AML-193 (cell line): Measurements from ENCODE around the gene SELENON.

ENCODE experiments used
- DNase-seq, 2 experiments: peaks; one replicate each; lab custom pipeline; 2025; lab: John Stamatoyannopoulos, UW

The SELENON gene

DNA sequence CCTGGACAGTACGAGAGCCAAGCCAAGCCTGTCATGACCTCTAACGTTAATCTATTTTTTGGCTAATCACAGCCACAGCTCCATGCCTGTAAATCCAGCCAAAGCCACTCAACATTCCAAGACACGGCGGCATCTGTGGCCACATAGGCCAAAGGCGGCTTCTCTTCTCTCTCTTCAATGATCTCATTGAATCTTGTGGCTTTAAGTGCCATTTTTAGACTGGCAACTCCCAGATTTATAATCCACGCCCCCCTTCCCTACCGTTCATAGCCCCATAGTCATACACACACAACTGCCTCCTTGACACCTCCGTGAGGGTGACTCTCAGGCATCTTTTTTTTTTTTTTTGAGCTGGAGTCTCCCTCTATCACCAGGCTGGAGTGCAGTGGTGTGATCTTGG, 5.7 kb upstream of the SELENON start:
- no peak for DNase-seq

DNA sequence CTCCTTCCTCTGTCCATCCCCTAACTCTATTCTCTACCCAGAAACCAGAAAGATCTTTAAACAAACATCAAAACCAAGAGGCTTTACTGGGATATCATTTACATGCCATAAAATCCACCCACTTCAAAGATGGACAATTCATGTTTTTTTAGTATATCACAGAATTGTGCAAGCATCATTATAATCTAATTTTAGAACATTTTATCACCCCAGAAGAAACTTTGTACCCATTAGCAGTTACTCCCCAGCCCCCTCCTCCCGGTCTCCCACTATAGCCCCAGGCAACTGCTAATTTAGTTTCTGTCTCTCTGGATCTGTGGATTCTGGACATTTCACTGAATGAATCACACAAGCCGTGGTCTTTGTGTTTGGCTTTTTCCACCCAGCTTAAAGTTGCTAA, 4.8 kb upstream of the SELENON start:
- DNase-seq, result no peak

- DNase-seq, result no peak
Measured at GRCh38 chr1:25795946-25796810, 3.8 kb upstream of the SELENON start.

DNA sequence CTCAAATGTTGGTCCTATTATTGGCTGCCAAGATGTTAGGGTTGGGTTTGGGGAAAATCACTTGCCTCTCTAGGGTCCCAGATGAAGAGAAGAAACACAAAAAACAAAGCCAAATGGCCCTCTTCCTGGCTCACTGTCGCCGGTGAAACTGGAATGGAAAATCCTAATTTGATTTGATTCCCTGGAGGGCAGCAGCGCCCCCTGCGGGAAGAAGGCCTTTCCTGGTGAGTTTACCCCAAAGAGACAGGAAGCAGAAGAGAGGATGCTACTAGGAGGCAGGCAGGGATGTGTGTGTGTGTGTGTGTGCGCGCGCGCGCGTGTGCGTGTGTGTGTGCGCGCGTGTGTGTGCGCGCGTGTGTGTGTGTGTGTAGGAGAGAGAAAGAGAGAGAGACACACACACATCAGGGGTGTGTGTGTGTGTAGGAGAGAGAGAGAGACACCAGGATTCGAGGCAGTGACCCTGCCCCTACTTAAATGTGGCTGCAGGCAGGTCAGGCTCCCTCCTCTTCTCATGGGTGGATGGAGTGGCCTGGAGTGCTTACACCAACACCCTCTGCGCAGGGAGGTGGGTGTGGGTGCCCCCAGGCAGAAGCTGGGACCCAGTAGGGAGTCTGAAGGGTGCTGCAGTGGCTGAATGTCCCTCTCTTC, 3.1 kb upstream of the SELENON start:
- DNase-seq, result peak; percentile 69 to 76

DNA sequence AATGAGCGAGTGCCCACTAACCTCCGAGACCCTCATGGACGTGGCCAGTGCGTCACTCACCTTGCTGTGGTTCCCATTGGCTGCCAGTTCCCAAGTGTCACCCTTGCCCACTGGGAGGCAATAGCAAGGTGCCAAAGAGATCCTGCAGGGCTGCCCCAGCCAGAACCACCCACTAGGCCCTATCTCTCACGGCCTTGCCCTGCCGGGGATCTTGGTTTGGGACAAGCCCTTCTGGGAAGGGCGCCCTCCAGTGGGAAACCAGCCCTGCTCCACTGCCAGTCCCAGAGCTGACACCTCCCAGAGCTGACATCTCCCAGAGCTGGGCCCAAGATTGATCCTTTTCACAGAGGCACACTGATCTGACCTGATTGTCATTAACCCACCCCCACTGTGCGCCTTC, 2.1 kb upstream of the SELENON start:
- peak; percentile 20 to 31 for DNase-seq

GRCh38 chr1:25798666-25799351, 1.2 kb upstream of the SELENON start:
- DNase-seq, result no peak

DNA sequence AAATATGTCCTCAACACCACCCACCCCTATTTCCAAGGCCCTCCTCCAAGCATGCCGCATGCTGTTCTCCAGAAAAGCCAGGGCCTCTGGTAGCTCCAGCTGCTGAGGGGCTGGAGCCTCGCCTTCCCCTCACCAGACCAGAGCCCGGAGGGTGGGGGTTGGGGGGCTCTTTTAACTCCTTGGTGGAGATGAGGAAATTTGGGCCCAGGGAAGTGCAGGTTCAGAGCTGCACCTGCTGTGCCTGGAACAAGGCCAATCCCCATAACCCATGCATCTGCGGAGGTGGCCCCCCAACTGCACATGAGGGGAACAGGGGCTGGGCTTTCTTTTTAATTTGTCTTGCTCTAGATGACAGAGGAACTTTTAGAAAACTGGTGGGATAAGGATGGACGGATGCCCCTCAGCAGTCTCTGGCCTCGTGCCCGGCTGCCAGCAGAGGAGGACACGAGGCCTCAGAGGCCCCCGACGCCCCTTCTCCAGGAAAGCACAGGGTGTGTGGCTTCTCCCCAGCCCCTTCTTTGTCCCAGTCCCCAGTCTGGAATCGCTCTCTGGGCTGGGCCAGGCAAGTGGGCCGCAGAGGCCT, 550 bp upstream of the SELENON start:
- DNase-seq, result no peak

DNA sequence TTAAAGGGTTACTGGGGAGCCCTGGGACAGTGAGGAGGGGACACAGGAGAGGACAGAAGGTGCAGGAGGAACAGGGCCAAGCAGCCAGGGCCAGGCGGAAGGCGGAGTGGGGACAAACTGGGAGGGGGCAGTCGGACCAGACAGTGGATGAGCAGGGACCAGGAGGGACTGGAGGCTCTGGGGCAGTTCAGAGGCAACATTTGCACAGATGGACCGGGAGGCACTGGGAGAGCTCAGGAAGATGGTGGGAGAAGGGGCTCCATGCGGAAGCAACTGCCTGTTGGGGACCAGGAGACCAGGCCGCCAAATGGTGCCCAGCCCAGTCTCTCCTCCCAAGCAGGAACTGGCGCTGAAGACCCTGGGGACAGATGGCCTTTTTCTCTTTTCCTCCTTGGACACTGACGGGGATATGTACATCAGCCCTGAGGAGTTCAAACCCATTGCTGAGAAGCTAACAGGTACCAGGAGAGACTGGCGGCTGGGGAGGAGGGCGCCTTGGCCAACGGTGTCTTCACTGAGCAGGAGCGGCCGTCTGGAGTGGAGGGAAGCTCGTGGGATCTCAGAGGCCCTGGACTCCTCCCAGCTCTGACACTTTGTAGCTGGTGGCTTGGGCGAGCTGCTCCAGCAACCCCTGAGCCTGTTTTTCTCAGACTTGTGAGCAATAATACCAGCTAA, 847 bp downstream of the SELENON start:
- DNase-seq, result no peak

DNA sequence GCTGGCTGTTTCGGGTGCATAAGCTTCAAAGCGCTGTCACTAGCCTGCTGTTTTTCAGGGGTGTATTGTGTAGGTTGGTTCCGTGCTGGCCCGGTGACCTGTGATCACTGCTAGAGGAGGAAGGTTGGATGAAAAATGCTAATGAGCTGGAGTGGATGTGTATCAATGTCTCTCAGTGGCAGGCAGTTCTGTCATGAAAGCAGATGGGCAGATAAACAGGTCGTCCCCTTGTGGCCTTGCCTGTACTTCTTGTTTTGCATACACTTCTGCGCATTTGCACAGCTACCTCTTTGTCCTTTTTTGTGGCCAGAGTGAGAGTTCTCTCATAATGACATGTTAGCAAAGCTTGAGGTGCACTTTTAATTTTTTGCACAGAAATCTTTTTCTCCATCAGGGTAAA, 2.9 kb downstream of the SELENON start:
- peak; percentile 10 to 27 for DNase-seq

DNA sequence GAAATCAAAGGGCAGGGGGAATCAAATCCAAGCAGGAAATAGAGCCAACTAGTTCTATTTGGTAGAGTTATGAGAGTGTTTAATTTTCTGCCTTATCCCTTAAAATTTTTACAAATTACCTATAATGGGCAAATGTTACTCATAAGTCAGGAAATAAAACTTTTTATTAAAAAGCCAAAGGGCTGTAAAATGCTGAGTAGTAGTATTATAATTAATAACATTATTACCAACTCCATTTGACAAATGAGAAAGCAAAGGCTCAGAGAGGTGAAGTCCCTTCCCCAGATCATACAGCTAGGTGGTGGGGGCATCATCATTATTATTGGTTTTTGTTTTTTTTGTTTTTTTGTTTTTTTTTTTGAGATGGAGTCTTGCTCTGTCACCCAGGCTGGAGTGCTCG, 3.4 kb downstream of the SELENON start:
- no peak for DNase-seq

GRCh38 chr1:25804244-25804963, 4.4 kb downstream of the SELENON start:
- DNase-seq, result no peak

DNA sequence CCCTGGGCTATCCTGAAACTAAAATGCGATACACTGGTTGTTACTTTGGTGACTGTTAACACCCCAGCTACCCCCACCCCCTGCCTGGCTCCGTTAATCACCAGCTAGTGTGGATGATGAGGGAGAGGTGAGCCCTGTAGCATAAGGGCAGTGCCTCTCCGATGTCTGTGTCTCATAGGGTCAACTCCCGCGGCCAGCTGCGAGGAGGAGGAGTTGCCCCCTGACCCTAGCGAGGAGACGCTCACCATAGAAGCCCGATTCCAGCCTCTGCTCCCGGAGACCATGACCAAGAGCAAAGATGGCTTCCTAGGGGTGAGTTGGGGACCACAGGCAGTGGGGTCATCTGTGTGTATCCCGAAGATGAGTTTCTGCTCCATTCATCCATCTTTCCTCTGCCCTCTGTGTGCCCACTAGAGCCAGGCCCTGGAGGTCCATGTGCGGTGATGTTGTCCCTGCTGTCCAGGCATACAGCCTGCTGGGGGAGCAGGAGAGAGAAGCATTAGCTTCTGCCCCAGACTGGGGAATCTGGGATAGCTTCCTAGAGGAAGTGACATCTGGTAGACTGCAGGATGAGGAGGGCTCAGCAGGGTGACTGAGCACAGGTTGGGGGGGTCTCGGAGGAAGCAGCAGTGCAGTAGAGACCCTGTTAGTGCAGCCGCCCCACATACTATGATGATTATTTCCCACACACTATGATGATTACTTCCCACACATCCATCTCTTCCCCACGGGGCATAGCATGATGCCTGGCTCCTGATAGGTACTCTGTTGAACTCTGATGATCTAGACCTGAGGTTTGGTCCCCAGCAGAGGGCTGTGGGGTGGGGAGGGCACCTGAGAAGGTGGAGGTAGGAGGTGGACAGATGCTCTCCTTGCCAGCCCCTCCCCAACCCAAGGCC, 5.2 kb downstream of the SELENON start:
- DNase-seq, result no peak

GRCh38 chr1:25805863-25806225, 5.9 kb downstream of the SELENON start:
- no peak for DNase-seq

DNA sequence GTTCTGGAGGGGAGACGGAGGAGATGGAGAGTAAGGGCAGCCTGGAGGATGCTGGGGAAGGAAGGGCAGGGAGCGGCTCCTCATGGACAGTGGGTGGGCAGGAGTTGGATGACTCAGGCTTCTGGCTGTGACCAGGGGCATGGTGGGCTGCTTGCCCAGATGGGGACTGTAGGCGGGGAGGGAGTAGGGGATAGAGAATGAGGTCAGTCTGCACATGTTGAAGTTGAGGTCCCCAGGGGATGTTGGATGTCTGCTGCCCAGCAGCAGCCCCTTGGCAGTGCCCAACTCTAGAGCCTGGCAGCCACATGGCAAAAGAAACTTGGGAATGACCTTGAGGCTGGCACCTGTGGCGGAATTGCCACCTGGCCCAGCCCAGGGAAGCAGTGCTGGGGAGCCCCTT, 6.4 kb downstream of the SELENON start:
- DNase-seq, result no peak

DNA sequence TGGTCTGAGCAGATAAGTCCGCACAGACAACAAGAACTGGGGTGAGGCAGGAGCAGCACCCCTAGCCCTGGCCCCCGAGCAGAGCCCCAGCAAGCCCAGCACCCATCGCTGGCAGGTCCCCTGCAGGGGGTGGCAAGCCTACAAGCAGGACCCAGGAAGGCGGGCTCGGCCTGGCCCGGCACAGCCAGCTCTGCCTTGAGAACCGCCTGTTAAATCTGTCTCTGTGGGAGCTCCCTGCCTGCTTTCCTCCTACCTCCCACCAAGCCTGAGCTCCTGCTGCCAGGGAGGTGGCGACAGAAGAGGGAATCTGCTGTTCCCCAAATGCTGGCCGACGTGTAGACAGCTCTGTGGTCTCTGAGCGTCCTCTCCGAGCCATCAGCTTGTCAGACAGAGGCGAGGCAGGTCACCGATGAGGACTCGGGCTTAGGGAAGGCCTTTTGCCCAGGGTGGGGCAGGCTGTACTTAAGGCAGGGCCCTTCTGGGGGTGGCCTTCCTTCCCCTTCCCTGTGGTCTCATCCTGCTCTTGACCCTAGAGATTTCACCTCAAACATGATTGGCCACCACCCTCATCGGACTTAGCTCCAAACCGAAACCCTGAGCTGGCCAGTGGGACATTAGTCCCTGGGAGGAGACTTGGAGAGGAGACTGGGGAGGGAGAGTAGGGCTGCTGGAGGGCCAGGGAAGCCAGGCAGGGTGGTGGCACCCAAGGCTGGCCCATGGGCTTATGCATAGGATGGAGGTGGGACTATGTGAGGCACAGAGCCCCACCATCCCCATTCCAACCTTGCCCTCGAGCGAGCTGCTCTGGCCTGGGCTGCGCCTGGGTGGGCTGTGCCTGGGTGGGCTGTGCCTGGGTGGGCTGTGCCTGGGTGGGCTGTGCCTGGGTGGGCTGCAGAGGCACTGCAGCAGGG, 7.7 kb downstream of the SELENON start:
- no peak for DNase-seq

DNA sequence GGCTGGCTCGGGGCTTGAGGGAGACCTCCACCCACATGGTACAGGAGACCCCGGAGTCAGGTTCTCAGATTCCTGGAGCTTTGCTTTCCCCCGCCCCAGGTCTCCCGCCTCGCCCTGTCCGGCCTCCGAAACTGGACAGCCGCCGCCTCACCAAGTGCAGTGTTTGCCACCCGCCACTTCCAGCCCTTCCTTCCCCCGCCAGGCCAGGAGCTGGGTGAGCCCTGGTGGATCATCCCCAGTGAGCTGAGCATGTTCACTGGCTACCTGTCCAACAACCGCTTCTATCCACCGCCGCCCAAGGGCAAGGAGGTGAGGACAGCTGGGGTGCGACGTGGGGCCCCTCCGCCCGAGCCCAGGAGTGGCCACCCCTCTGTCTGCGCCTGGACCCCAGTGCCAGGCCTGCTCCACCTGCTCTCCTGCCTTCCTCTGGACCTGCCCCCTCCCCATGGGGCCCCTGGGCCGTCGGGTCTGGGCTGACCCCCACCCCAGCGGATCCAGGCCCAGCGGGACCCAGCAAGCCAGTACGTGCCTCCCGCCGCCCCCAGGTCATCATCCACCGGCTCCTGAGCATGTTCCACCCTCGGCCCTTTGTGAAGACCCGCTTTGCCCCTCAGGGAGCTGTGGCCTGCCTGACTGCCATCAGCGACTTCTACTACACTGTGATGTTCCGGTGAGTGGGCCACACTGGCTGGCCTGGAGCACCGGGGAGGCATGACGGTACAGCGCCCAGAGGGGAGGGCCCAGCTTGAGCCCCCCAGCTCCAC, 8.7 kb downstream of the SELENON start:
- no peak for DNase-seq

- DNase-seq, result peak; percentile 45 to 63
Measured at GRCh38 chr1:25809283-25809926, 9.4 kb downstream of the SELENON start.

DNA sequence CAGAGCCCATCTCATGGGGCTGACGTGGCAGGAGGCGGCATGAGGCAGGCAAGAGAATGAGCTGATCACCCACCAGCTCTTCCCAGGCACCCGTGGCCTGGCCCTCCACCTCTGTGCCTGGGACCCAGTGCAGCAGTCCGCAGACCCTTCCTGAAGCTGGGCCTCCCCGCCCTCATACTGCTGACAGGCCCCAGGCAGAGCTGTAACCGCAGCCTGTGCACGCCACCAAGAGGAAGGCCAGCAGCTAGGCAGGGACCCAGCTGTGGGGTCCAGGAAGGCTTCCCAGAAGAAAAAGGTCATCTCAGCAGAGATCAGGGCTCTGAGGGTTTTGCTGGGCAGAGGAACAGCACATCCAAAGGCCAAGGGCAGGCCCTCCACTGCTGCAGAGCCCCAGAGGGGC, 9.9 kb downstream of the SELENON start:
- no peak for DNase-seq
